Erythroblast (primary cell): Measurements from ENCODE around the gene DSN1.

Experiments
- GATA1 ChIP-seq: IDR thresholded peaks from 2 replicates; pipeline ENCODE4 v1.6.1; 2011; ENCODE audit warnings: low read depth, mild to moderate bottlenecking, control low read depth, low read length, moderate library complexity
- POLR2A ChIP-seq: IDR thresholded peaks from 2 replicates; pipeline ENCODE4 v1.6.1; 2011; ENCODE audit warnings: mild to moderate bottlenecking, low read length

GRCh38 chr20:36775196-36775595, 1.6 kb upstream of the DSN1 start:
- TF ChIP-seq POLR2A (no peak), GATA1 (no peak)
